OCI-LY1 (cell line): Measurements from ENCODE around the gene SLX4.

Source experiments
- CTCF ChIP-seq: fragments of 200-600 bp; sonication (generic), shearing (Covaris generic); IDR thresholded peaks from 2 replicates; pipeline ENCODE4 v1.5.1; 2017; ENCODE audit warnings: mild to moderate bottlenecking, antibody characterized with exemption, low read length, moderate library complexity, mixed read lengths
- EZH2 ChIP-seq: fragments of 200-600 bp; sonication (generic), shearing (Covaris generic); IDR thresholded peaks from 2 replicates; pipeline ENCODE4 v1.8.0; 2017; ENCODE audit warnings: borderline replicate concordance, mixed run types, mild to moderate bottlenecking, antibody characterized with exemption, low read length, moderate library complexity, mixed read lengths

DNA sequence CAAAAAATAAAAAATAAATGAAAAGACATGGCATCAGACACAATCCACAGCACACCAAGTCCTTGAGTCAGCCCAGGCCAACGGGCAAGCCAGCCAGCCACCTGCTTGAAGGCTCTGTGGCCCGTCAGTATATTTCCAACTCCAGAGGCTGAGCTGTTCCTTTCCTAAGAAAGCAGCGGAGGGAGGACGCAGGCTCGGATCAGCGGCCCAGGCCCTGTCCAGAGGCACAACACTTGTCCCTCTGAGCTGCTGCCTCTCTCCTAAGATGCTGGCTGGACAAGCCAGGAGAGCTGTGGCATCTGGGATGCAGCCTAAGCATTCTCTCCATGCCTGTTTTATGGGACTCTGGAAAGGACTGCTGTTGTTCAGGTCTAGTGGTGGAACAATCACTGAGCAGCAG lies 19.4 kb downstream of the SLX4 start:
- no peak for TF ChIP-seq EZH2
- no peak for TF ChIP-seq CTCF
